Left renal cortex interstitium (tissue), 4 donors: ENCODE data around the gene MYO1B. TPM values are rescaled to one million over a fixed set of nuclear protein-coding genes. Genes with fewer than 3 reads are reported as not detected.
A peak's percentile ranks its signal among the peaks of the same experiment; 100 is the strongest.
"Not testable (repeated sequence)": the region's sequence is repeated elsewhere in the genome, so short reads cannot be mapped to it uniquely, and the experiment has no call there.

Source experiments
- DNase-seq, 4 donors: peaks; one replicate each; pipeline ENCODE4 v3.0.0-alpha.2; 2013; ENCODE audit warnings: low read depth in 4 of 4, low spot score in 2 of 4, missing footprints in 1 of 4
- polyA plus RNA-seq, 4 donors: library from polyadenylated mRNA; unstranded; fragments of 120-200 nt; gene quantifications; one replicate each; pipeline ENCODE4 v1.2.1, GENCODE V29; 2013; ENCODE audit not compliant: insufficient read length in 4 of 4

The MYO1B gene
- polyA plus RNA-seq, 4 donors, result 94.8 to 116 (median 112) TPM

- DNase-seq, result no peak
Measured at GRCh38 chr2:191436368-191437055, 191.3 kb downstream of the MYO1B start.

GRCh38 chr2:191439481-191439880 is 194.3 kb downstream of the MYO1B start:
- no peak for DNase-seq

DNA sequence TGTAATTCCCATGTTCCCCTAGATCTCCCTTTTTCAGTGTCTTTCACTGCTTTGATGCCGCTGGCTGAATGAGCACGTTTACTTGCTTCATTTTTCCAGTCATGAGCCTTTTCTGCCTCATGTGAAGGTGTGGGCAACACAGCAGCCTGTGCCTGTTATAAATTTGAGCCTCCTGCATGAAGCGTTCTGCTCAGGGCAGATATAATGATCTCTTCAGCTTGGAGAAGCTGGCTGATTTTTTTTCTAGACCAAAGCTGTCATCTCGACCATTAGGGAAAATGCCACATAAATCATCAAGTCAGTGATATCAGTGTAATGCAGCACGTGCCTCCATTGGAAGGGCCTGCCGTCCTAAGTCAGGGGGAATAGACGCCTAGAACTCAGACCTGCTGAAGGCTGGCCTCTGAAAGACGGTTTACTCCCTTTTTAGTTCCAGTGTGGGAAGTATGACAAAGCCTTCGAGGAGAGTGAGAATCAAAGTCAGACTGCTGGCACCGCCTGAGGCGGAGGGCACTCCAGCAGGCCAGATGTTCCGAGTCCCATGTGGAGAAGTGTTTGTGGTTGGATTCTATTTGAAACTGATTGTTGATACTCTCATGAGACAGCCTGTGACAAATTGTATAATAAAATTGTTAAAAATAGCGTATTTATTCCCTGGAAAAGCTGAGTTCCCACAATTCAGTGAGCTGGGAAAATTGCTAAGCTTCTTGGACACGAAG is 196.5 kb downstream of the MYO1B start:
- DNase-seq, result no peak

DNA sequence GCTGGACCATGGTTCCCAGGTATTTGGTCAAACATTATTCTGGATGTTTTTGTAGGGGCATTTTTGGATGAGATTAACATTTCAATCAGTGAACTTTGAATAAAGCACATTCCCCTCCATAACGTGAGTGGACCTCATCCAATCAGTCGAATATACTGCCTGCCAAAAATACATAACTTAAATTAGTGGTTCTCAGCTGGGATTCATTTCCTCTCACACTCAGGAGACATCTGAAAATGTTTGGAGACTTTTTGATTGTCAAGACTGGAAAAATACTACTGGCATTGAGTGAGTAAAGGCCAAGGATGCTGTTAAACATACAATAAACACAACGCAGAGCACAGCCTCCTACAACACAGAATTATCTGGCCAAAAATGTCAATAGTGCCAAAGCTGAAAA is 198.2 kb downstream of the MYO1B start:
- no peak for DNase-seq

DNA sequence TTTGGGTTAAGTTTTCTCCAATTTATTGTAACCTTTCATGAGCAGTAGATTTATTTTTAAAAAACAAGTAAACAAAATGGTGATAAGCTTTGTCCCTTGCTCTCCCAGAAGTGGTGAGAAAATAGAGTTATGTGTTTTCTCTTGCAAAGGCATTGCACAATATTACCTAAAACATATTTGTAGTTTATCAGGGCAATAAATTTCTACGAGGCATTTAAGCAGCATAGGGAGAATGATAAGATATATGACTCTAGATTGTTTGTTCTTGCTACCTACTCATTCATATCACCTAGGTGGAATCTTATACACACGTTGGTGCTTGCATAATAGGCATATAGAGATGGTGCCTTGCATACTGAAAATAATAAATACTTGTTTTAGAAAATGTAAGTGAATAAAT is 201.7 kb downstream of the MYO1B start:
- no peak for DNase-seq

DNA sequence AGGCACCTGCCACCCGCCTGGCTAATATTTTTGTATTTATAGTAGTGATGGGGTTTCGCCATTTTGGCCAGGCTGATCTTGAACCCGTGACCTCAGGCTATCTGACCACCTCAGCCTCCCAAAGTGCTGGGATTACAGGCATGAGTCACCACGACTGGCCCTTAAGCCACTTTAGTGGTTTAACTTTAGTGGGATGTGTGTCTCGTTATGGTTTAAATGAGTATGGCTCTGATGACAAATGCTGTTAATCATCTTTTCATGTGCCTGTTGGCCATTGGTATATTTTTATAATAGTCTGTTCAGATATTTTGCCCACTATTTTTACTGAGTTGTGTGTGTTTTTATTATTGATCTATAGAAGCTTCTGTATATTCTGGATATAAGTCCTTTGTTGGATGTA is 205.9 kb downstream of the MYO1B start:
- no peak for DNase-seq

- no peak for DNase-seq
Measured at GRCh38 chr2:191452065-191452464, 206.9 kb downstream of the MYO1B start.

DNA sequence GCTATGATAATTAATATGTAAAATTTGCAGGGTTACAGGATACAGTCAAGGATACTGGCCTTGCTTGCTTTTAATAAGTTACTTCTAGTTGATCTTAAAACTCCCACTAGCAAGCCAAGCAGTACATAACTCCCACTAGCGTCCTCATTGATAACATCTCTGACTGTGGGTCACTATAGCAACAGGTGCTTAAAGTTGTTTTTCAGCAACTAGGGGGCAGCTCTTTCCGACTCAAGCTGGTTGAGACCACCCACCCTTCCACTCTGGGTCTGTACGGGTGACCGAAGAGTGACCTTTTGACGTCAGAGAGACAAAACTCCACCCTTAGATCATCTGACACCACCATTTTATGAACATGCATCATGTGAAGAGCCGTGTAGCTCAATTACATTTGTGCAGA is 208.6 kb downstream of the MYO1B start:
- DNase-seq, result peak in 1 of 4 donors; percentile 24

DNA sequence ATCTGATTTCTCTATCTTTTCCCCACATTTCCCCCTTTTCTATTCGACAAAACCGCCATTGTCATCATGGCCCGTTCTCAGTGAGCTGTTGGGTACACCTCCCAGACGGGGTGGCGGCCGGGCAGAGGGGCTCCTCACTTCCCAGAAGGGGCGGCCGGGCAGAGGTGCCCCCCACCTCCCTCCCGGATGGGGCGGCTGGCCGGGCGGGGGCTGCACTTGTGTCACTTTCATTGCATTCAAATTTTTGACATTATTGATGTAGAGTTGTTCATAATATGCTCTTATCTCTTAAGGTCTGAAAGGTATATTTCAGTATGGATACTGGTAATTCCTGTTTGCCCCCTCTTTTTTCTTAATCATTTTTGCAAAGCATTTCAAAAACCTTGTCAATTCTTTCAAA is 211.3 kb downstream of the MYO1B start:
- DNase-seq, result not testable (repeated sequence)

- no peak for DNase-seq
Measured at GRCh38 chr2:191459158-191459557, 214.0 kb downstream of the MYO1B start.

DNA sequence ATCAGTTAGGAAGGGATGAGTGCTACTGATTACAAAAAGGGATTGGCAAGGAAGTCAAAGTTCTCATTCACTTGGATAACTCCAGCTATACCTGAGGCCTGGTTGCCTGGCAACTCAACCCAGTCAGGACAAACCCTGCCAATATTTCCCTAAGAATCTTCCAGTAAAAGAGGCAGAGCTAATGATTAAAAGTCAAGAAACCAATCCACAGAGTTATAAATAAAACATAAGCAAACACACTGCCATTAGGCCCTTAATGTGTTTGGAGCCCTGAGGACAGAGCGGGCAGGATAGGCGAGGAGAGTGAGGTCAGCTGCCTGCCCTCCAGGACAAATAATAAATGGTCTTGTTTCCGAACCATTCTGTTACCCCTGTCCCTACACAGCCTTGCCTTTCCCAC is 217.2 kb downstream of the MYO1B start:
- DNase-seq, result no peak

DNA sequence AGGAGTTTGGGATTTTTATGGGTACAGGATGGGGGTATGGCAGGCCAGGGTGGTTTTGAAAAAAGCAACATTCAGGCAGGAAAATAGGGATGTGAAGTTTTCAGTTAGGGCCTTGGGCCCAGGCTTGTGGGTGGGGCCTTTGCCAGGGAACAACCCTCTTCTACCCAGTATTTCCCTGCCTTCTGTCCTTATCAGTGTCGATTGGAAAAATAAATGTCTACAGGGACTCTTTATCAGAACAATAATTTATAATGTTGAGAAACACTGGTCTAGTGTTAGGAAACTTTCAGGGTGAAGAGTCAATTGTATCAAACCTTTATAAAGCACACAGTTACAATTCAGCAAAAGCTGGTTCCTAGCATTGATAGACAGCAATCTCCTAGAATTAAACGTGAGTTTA is 218.6 kb downstream of the MYO1B start:
- DNase-seq, result no peak

GRCh38 chr2:191465766-191466420 is 220.7 kb downstream of the MYO1B start:
- DNase-seq, result no peak

- DNase-seq, result no peak
Measured at GRCh38 chr2:191467113-191467512, 221.9 kb downstream of the MYO1B start.

- DNase-seq, result no peak
Measured at GRCh38 chr2:191470306-191470705, 225.1 kb downstream of the MYO1B start.

DNA sequence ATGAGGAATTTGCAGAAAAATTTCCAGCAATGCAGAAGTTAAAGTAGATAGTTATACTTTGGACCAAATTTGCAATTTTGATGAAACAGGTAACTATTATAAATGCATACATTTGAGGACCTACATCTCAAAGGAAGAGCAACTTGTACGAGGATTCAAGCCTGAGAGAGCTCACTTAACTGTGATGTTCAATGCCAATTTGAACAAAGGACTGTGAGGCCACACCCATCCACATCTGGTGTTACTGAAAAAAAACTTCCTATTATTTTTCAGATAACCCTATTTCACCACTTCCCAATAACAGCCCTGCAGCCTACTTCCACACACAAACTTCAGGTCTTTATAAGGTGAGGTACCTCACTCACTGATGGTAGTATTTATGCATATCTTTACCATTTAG is 229.3 kb downstream of the MYO1B start:
- DNase-seq, result no peak

Other genes starting within 250 kb of the MYO1B start
- 100 to 1,000 TPM; 129 to 141 (median 138) TPM for gene STAT1, start 231.2 kb upstream of the MYO1B start, polyA plus RNA-seq
- gene STAT4, start 94.4 kb upstream of the MYO1B start, polyA plus RNA-seq, result 10 to 100 TPM in 1 of 4 donors, 1 to 10 TPM in 3; 8.1 to 13.1 (median 9.3) TPM